Ishikawa (cell line): ENCODE results near the gene PRDX2.

Source experiments
- CEBPB ChIP-seq: IDR thresholded peaks from 2 replicates; pipeline ENCODE4 v1.6.1; 2012
- CREB1 ChIP-seq: IDR thresholded peaks from 2 replicates; pipeline ENCODE4 v1.6.1; 2012; ENCODE audit warnings: low read depth
- EGR1 ChIP-seq: IDR thresholded peaks from 2 replicates; pipeline ENCODE4 v1.6.1; 2012
- EP300 ChIP-seq: IDR thresholded peaks from 2 replicates; pipeline ENCODE4 v1.6.1; 2012; ENCODE audit warnings: borderline replicate concordance
- FOXM1 ChIP-seq: IDR thresholded peaks from 2 replicates; pipeline ENCODE4 v1.6.1; 2012; ENCODE audit warnings: low read depth, borderline replicate concordance
- MAX ChIP-seq: IDR thresholded peaks from 2 replicates; pipeline ENCODE4 v1.6.1; 2012
- NFIC ChIP-seq: IDR thresholded peaks from 2 replicates; pipeline ENCODE4 v1.6.1; 2012
- RAD21 ChIP-seq: IDR thresholded peaks from 2 replicates; pipeline ENCODE4 v1.6.1; 2012; ENCODE audit warnings: low read depth
- TAF1 ChIP-seq: IDR thresholded peaks from 2 replicates; pipeline ENCODE4 v1.6.1; 2012; ENCODE audit warnings: low read depth, mild to moderate bottlenecking
- TCF12 ChIP-seq: IDR thresholded peaks from 2 replicates; pipeline ENCODE4 v1.6.1; 2012; ENCODE audit warnings: low read depth
- TEAD4 ChIP-seq: IDR thresholded peaks from 2 replicates; pipeline ENCODE4 v1.6.1; 2012
- USF1 ChIP-seq: IDR thresholded peaks from 2 replicates; pipeline ENCODE4 v1.6.1; 2012
- YY1 ChIP-seq: IDR thresholded peaks from 2 replicates; pipeline ENCODE4 v1.6.1; 2012; ENCODE audit warnings: low read depth
- ZBTB7A ChIP-seq: IDR thresholded peaks from 2 replicates; pipeline ENCODE4 v1.6.1; 2012; ENCODE audit warnings: low read depth
- TF ChIP-seq, protein P1 (sequence below): IDR thresholded peaks from 2 replicates; pipeline ENCODE4 v1.6.1; 2012; ENCODE audit warnings: low read depth, mild to moderate bottlenecking

PRDX2 gene

DNA sequence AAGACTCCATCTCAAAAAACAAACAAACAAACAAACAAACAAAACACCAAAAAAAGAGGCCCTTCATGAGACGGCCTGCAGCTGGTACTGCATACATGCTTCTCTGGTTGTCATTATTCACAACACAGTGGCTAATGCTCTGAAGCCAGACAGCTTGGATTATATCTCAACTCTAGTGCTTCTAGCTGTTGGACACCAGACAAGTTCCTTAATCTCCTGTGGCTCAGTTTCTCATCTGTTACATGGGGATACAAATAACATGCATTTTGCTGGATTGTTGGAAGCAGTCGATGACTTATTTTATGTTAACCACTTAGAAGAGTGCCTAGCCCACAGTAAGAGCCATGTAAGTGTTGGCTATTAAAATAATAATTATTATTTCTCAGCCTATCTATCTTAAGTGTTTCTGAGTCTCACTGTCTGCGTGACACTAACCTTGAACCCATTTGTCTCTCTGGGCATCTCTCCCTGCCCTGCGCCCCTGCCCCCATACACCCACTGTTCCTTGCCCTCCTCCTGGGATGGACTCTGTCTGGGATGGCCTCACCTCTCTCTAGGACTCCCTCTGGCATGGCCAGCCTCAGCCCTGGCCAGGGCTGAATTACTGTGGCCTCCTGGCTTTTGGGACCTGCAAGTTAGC is 13.4 kb downstream of the PRDX2 start:
- no peak for TF ChIP-seq TEAD4
- TF ChIP-seq USF1, result no peak

- no peak for TF ChIP-seq EGR1
- TF ChIP-seq ZBTB7A, result no peak
- no peak for TF ChIP-seq TCF12
- no peak for TF ChIP-seq MAX
- TF ChIP-seq TAF1, result no peak
- no peak for TF ChIP-seq NFIC
- no peak for TF ChIP-seq YY1
- TF ChIP-seq USF1, result no peak
- no peak for TF ChIP-seq CREB1
- TF ChIP-seq FOXM1, result no peak
- TF ChIP-seq EP300, result no peak
- TF ChIP-seq CEBPB, result no peak
- TF ChIP-seq RAD21, result no peak
- TF ChIP-seq, protein P1, sequence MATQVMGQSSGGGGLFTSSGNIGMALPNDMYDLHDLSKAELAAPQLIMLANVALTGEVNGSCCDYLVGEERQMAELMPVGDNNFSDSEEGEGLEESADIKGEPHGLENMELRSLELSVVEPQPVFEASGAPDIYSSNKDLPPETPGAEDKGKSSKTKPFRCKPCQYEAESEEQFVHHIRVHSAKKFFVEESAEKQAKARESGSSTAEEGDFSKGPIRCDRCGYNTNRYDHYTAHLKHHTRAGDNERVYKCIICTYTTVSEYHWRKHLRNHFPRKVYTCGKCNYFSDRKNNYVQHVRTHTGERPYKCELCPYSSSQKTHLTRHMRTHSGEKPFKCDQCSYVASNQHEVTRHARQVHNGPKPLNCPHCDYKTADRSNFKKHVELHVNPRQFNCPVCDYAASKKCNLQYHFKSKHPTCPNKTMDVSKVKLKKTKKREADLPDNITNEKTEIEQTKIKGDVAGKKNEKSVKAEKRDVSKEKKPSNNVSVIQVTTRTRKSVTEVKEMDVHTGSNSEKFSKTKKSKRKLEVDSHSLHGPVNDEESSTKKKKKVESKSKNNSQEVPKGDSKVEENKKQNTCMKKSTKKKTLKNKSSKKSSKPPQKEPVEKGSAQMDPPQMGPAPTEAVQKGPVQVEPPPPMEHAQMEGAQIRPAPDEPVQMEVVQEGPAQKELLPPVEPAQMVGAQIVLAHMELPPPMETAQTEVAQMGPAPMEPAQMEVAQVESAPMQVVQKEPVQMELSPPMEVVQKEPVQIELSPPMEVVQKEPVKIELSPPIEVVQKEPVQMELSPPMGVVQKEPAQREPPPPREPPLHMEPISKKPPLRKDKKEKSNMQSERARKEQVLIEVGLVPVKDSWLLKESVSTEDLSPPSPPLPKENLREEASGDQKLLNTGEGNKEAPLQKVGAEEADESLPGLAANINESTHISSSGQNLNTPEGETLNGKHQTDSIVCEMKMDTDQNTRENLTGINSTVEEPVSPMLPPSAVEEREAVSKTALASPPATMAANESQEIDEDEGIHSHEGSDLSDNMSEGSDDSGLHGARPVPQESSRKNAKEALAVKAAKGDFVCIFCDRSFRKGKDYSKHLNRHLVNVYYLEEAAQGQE, result no peak
- TF ChIP-seq TEAD4, result no peak
These were observed 14.1 kb downstream of the PRDX2 start for GRCh38 chr19:12787458-12787857.

- TF ChIP-seq CEBPB (no peak), USF1 (no peak), FOXM1 (no peak), EGR1 (no peak), MAX (no peak), ZBTB7A (no peak), NFIC (no peak), TCF12 (no peak), EP300 (no peak), TEAD4 (no peak), CREB1 (no peak), TAF1 (no peak), RAD21 (no peak)
These were observed 14.6 kb downstream of the PRDX2 start for GRCh38 chr19:12786952-12787351.

DNA sequence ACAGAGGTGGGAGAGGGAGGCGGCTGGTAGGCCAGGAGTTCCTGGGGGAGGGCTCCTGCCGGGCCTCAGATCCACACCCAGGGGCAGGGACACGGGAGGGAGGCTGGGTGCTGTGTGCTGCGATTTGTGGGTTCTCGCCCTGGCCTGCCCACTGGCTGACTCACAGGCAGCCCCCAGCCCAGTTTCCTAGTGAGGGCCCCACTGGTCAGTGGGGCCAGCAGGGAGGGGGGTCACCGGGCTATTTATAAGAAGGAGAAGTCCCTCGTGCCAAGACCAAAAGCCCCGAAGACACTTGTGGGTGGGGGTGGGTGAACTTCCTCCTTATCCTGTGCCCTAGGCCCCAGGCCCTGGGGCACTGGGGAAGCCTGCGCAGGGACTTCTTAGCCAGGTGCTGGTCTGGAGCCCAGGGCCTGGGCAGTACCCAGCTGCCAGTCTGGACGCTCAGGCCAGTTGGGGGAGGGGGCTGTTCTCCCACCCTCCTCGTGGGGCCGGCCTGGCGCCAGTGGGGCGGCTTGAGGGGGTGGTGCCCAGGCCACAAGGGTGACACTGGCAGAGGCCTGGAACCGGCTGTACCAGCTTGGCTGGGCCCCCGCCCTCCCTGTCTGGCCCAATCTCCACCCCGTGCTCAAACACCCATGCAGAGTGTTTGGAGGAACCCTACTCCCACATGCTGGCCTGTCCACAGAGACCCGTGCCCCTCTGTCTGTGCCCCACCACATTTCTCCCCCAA is 15.3 kb downstream of the PRDX2 start:
- peak; percentile 70 for TF ChIP-seq MAX
- peak; percentile 89 for TF ChIP-seq TCF12
- TF ChIP-seq USF1, result 0 out of 2 replicates have a peak, but pooled peaks have one; percentile 24
- no peak for TF ChIP-seq FOXM1
- TF ChIP-seq TAF1, result 0 out of 2 replicates have a peak, but pooled peaks have one; percentile 33
- no peak for TF ChIP-seq CREB1
- TF ChIP-seq ZBTB7A, result peak; percentile 97
- no peak for TF ChIP-seq CEBPB
- TF ChIP-seq, protein P1, result no peak
- 0 out of 2 replicates have a peak, but pooled peaks have one; percentile 36 for TF ChIP-seq TEAD4
- peak; percentile 60 for TF ChIP-seq EGR1
- TF ChIP-seq RAD21, result no peak
- peak; percentile 73 for TF ChIP-seq NFIC
- TF ChIP-seq YY1, result no peak
- TF ChIP-seq EP300, result peak; percentile 81
